Loucy (cell line): ENCODE data around the gene PSMD2.

ENCODE experiments used
- EZH2phosphoT487 ChIP-seq: fragments of 200-600 bp; IDR thresholded peaks from 2 replicates; pipeline ENCODE4 v1.6.1; 2018; ENCODE audit warnings: antibody characterized with exemption, mild to moderate bottlenecking, moderate library complexity, borderline replicate concordance
- TF ChIP-seq, protein P1 (sequence below): fragments of 200-600 bp; sonication (generic); conservative IDR thresholded peaks from 2 replicates; pipeline ENCODE4 v1.5.1; 2014; ENCODE audit warnings: mild to moderate bottlenecking, antibody characterized with exemption, low read length

DNA sequence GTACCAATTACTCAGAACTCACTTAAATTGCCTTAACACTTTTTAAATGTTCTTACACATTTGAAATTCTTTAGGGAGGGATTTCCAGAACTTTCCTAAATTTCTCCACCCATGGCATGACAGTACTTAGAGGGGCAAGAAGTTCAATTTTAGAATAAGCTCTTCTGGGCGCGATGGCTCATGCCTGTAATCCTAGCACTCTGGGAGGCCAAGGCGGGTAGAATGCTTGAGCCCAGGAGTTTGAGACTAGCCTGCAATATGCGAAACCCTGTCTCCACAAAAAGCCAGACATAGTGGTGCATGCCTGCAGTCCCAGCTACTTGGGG, 49.0 kb downstream of the PSMD2 start:
- TF ChIP-seq EZH2phosphoT487 = no peak
- TF ChIP-seq, protein P1, sequence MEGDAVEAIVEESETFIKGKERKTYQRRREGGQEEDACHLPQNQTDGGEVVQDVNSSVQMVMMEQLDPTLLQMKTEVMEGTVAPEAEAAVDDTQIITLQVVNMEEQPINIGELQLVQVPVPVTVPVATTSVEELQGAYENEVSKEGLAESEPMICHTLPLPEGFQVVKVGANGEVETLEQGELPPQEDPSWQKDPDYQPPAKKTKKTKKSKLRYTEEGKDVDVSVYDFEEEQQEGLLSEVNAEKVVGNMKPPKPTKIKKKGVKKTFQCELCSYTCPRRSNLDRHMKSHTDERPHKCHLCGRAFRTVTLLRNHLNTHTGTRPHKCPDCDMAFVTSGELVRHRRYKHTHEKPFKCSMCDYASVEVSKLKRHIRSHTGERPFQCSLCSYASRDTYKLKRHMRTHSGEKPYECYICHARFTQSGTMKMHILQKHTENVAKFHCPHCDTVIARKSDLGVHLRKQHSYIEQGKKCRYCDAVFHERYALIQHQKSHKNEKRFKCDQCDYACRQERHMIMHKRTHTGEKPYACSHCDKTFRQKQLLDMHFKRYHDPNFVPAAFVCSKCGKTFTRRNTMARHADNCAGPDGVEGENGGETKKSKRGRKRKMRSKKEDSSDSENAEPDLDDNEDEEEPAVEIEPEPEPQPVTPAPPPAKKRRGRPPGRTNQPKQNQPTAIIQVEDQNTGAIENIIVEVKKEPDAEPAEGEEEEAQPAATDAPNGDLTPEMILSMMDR = no peak
